ENCODE results near the gene BORCS5.

DNA sequence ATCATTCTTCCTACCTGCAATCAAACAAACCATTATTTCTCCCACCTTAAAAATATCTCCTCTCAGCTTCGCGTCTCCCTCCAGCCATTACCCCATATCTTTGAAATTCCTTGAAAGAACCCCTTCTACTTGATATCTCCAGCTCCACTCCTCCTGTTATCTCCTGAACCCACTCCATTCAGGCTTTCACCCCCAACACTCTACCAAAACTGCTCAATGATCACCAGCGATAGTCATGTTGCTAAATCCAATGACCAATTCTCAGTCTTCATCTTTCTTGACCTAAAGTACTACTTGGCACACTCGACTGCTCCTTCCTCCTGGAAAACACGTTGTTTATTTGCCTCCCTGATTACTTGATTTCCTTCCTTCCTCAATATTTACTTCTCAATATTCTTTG, 135.7 kb downstream of the BORCS5 start:
- TF ChIP-seq YY1 (IDR thresholded peaks at IDR 0.05; ENCODE audit: low read depth): no peak
- TF ChIP-seq EP300 (IDR thresholded peaks at IDR 0.05; ENCODE audit: borderline replicate concordance): no peak
- TF ChIP-seq NFIC (IDR thresholded peaks at IDR 0.05): no peak
- TF ChIP-seq CREB1 (IDR thresholded peaks at IDR 0.05; ENCODE audit: low read depth): no peak
